ENCODE measurements around the gene CLECL1.
"Not testable (repeated sequence)": the region's sequence is repeated elsewhere in the genome, so short reads cannot be mapped to it uniquely, and the experiment has no call there.

The CLECL1 gene

DNA sequence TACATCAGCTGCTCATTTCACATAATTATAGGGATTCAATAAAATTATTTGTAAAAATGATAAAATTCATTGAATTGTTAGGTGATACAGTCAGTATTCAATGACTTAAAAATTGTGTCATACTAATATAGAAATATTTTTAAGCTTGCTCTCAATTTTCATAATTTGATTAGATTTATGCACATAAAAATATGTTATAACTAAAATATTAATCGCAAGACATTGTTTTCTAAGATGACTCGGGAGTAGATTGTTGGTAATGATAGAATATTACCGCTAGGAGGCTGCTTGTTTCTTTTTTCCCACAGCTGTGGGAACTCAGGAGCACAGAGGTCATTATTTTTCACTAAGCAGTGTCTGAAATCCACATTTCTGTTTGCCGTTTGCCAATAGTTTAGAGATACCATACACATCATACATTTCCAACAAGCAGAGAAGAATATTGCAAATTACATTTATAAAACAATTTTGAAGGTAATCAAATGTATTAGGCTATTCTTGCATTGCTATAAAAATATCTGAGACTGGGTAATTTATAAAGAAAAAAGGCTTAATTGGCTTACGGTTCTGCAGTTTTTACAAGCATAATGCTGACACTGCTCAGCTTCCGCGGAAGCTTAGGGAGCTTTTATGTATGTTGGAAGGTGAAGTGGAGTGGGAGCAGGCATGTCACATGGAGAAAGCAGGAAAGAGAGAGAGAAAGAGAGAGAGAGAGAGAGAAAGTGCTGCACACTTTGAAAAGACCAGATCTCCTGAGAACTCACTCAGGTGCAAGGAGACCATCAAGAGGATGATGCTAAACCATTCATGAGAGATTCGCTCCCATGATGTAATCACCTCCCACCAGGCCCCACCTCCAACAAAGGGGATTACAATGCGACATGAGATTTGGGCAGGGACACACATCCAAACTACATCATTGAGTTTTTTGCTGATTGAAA lies 18.6 kb upstream of the CLECL1 start:
- DNase-seq (ENCODE audit: low read depth): peak; percentile 66

DNA sequence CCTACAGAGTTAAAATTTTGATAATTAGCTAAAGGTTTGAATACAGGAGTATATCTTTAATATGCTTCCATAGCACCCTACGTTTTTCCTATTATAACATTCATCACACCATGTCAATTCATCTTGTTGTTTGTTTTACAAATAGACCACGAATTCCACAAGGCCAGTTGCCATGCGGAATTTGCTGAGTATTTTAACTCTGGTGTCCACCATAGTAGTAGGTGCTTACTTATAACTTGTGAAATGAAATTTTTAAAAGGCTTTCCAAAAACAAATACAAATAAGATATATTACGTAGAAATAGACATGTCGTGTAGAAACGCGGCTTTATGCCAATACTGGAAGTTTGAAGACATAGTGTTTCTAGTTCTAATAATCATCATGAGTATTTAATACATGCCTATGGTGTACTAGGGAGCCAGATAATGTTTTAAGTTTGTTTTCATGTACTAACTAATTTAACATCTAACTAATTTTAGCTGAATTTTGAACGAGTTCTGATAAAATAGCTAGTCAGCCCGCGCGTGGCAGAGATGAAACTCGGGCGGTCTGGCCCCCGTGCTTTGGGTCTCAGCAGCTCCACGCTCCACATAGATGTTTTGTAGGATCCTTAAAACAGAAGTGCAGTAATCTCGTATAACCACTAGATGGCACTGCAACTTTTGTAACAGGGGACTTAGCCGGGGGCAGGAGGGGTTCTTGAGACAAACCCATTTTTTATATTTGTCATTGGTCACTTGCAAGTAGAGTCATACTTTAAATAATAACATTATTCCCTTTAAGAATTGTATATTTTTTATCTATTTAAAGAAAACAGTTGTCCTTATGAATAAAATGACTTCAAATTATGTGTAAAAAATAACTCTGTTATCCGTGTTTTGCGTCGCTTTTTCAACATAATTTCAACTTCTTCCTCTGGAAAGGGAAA lies 17.6 kb upstream of the CLECL1 start:
- DNase-seq (ENCODE audit: low read depth): peak; percentile 62

DNA sequence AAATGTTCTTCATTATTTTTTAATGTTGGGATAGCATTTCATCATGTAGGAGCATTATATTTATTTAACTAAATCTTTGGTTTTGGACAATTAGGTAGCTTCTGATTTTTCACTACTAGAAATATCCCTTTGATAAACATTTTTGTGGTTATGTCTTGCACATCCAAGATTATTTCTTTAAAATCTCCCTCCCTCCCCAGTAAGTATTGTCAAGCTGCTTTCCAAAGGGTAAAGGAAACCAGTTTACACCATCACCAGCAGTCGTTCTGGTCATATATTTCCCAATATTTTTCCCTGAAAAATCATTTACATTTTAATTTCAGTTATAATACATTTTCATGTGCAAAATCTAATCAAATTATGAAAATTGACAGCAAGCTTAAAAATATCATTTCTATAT lies 16.7 kb upstream of the CLECL1 start:
- DNase-seq (ENCODE audit: low read depth): no peak

GRCh38 chr12:9745199-9745598 lies 12.3 kb upstream of the CLECL1 start:
- DNase-seq (ENCODE audit: low read depth): no peak

DNA sequence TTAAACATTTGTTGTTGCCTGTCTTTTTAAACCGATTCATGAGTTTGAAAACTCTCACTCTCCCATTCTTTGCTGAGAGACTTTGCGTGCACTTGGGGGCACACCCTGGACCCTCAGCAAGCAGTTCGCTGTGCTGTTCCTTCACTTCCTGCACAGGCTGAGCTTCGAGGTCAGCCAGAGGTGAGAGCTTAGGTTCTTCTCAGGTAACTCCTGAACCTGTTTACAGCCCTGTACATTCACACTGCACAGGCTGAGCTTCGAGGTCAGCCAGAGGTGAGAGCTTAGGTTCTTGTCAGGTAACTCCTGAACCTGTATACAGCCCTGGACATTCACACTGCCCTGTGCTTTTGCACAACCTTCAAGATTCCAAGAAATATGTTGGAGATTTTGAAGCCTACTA lies 9.8 kb upstream of the CLECL1 start:
- no peak for DNase-seq (ENCODE audit: low read depth)

DNA sequence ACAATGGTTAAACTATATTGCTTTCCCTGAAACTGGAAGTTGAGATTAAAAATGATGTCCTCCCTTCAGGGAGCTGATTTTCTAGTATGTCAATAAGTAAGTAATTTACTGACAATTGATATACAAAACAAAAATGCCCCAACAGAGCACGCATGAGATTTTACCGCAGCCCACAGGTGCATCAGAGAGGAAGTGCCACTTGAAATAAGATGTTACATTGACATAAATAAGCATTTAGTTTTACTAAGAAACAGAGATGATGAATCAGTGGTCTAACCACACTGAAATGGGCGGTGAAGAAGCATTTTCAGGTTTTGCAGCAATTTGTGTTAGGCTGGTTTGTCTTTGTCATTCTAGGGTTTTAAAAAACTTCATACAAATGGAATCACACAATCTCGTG lies 8.8 kb upstream of the CLECL1 start:
- peak; percentile 50 for DNase-seq (ENCODE audit: low read depth)

GRCh38 chr12:9740106-9740750 lies 7.3 kb upstream of the CLECL1 start:
- no peak for DNase-seq (ENCODE audit: low read depth)

DNA sequence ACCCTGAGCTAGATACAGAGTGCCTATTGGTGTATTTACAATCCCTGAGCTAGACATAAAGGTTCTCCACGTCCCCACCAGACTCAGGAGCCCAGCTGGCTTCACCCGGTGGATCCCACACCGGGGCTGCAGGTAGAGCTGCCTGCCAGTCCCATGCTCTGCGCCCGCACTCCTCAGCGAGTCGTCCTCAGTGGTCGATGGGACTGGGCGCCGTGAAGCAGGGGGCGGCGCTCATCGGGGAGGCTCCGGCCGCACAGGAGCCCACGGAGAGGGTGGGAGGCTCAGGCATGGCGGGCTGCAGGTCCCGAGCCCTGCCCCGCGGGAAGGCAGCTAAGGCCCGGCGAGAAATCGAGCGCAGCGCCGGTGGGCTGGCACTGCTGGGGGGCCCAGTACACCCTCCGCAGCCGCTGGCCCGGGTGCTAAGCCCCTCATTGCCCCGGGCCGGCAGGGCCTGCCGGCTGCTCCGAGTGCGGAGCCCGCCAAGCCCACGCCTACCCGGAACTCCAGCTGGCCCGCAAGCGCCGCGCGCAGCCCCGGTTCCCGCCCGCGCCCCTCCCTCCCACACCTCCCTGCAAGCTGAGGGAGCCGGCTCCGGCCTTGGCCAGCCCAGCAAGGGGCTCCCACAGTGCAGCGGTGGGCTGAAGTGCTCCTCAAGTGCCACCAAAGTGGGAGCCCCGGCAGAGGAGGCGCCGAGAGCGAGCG lies 6.7 kb upstream of the CLECL1 start:
- not testable (repeated sequence) for DNase-seq (ENCODE audit: low read depth)

- not testable (repeated sequence) for DNase-seq (ENCODE audit: low read depth)
Measured at GRCh38 chr12:9738905-9739304, 6.0 kb upstream of the CLECL1 start.

DNA sequence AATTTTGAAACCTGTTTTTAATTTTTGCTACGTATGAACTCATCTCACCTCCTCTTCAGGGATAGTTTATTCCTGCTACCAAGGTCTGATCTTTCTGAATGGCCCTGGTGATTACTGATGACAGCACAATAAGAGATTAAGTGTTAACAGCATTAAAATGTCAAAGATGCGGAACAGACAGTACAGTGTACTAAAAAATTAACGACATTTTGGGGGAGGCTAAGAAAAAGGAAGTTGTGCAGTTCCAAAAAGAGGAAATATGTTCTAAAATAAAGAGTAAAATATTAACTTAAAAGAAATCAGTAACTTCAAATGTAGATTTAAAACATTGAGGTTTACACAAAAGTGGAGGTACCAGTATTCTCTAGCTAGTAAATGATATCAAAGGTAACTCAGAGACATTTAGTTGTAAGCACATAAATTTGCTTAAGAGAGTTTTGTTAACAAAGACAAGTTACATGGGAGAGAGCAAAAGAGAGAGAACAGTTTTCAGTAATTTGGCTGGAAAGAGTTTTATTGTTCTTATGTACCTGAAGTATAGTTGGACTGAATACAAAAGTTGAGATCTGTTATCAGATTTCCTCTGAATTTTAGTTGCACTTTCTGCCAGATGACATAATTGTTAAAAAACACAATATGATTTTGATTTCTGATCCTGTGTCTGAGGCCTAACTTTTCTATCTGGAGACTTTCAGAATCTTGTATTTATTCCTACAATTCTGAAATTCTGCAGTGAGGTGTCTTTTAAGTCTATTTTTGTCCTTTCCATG lies 4.2 kb upstream of the CLECL1 start:
- DNase-seq (ENCODE audit: low read depth): no peak

DNA sequence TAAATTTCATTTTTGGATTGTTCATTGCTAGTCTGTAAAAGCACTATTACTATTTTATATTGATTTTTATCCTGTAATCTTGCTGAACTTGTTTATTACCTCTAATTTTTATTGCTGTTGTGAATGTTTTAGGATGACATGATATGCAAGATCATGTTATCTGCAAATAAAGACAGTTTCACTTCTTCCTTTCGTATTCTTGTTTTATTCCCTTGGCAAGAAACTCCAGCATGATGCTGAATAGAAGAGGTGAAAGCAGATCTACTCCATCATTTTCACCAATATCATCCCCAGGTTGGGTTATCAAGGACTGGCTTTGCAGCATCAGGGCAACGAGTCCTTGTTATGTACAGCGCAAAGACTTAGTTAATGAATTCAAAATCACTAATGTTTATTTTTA lies 2.7 kb upstream of the CLECL1 start:
- no peak for DNase-seq (ENCODE audit: low read depth)

DNA sequence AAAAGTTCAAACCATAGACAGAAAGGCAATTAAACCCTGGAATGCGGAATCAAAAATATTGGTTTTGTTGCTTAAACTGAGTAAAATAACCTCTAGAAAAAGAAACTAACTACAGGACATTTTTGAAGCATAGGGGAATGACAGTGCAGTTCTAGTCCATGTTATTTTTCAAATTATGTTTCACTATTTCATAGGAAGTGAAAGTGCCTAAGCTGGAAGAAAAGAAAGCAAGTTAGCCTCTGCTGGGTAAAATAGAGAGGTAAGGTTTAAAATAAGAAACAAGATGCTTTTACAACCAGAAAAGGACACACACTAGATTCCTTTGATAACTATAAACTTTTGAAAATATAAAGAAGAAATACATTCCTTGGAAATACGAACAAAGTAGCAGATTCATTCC lies 1.1 kb downstream of the CLECL1 start:
- DNase-seq (ENCODE audit: low read depth): no peak

DNA sequence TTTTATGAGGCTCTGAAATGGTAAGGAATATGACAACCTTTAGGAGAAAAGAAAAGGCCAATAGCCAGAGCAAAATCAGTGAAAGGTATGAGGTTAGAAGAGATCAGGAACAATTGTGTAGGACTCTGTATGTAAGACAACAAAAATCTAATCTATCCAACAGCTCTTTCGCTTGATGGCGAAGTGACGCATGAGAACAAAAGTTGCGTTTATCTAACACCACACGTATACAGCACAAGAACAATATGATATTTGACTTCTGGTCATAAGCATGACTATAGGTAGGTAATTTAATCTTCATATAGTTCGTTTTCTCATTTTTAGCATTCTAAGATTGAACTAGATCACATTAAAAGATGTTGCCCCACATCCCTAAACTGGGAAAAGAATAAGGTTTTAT lies 1.5 kb downstream of the CLECL1 start:
- no peak for DNase-seq (ENCODE audit: low read depth)

DNA sequence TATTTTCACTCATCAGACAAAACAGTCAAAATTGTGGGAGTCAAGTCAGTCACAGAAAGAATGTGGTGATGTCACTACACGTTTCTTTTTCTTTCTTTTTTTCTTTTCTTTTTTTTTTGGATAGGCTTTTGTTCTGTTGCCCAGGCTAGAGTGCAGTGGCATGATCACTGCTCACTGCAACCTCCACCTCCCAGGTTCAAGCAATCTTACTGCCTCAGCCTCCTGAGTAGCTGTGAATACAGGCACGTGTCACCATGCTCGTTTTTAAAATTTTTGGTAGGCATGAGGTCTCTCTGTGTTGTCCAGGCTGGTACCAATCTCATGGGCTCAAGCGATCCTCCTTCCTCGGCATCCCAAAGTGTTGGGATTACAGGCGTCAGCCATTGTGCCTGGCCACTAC lies 2.3 kb downstream of the CLECL1 start:
- no peak for DNase-seq (ENCODE audit: low read depth)

DNA sequence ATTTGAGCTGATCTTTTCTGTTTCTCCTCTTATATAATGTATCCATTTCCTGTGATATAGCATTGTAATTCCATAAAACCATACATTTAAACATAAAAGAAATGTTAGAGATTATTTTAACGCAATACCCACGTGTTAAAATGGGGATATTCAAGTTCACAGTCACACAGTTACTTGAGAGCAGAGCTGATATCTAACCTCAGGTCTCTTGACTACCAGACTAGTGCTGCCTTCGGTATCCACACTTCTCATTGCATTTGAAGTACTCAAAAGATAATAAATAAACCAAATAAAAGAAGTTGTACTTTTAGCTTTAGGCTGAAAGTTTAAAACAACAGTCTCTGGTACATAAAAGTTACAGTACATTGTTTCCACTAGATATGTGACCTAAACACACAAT lies 2.9 kb downstream of the CLECL1 start:
- no peak for DNase-seq (ENCODE audit: low read depth)

- DNase-seq (ENCODE audit: low read depth): no peak
Measured at GRCh38 chr12:9729082-9729481, 3.8 kb downstream of the CLECL1 start.

GRCh38 chr12:9727813-9728212 lies 5.1 kb downstream of the CLECL1 start:
- no peak for DNase-seq (ENCODE audit: low read depth)

DNA sequence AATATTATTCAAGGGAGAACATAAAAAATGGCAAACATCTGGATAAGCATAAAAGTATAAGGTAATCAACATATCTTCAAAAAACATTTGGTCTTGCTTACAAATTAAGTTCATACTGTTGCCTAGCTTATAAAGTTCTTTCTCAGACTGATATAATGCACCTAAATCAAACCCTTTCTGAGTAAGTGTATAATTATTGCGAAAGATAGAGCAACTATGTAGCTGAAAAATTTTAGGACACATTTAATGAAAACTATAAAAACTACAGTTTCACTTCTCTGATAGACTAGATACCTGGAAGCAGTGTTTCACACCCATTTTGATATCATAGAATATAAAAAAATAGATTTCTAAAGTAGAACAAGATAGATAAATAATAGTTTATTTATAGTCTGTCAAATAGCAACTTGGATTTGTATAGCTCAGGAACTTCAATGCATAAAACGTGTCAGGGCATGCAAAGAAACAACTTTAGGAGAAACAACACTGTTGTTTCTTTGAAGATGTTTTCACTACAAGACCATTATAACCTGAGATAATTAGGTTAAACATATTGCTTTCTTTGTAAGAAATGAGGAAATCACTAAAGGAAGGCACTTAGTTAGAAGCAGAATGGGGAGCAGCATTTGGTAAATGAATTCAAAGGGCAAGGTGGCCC lies 7.6 kb downstream of the CLECL1 start:
- DNase-seq (ENCODE audit: low read depth): no peak

GRCh38 chr12:9724023-9724422 lies 8.9 kb downstream of the CLECL1 start:
- no peak for DNase-seq (ENCODE audit: low read depth)

DNA sequence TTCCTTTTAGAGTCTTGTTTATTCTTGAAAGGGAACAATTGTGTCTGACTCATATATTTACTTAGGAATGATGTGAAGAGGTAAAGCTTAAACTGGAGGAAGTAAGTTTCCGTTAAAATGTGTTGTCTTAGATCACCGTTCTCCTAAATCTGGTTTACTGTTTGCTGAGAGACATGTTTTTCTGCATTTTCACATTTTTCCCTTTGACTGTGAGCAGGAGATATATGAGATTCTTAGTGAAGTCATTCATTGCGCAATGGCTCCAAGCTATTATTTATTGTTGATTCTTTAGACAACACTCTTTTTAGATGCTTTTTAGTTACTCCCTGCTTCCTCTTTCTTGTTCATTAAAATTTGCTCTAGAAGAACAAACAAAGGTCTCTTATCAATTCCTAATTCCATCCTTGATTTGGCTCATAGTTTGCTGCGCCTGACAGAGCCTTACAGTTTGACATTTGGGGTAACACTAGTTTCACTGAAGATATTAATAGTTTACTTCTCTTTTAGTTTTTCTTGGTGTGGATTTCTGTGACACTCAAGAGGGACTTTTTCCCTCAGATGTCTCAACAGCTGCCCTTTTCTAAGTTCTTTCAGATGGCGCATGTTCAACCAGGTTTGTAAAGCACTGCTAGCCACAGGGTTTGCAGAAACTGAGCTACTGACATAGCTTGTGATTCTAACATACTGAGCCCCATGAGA lies 11.4 kb downstream of the CLECL1 start:
- no peak for DNase-seq (ENCODE audit: low read depth)

Measured in stimulated activated CD8-positive, alpha-beta memory T cell treated with anti-CD3 and anti-CD28 coated beads, Interleukin-12 subunit alpha, Interleukin-12 subunit beta, amount 100 ng/mL, for 1 hour (primary cell).